ENCODE measurements around the gene OR7C1.
"Not testable (repeated sequence)": the region's sequence is repeated elsewhere in the genome, so short reads cannot be mapped to it uniquely, and the experiment has no call there.

DNA sequence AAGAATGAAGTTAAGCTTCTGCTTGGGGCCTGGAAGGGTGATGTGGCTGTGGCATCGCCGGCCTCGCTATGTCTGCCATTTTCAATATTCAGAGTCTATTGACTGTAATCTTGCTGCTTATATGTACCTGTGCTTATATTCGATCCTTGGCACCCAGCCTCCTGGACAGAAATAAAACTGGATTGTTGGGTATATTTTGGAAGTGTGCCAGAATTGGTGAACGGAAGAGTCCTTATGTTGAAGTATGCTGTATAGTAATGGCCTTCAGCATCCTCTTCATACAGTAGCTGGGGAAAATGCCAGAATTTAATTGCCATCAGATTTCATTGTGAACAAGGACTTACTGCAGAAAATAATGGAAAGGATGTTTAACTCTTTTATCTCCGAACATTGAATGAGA, 42.7 kb downstream of the OR7C1 start:
- TF ChIP-seq YY1 (IDR thresholded peaks at IDR 0.05; ENCODE audit: insufficient read depth, insufficient read length); SUZ12 (IDR thresholded peaks at IDR 0.05; ENCODE audit: extremely low read depth, insufficient read depth, insufficient read length): not testable (repeated sequence)

Measured in NT2/D1 (cell line).